Peyer's patch (tissue), 4 donors: Measurements from ENCODE around the gene DTWD2. TPM values are rescaled to one million over a fixed set of nuclear protein-coding genes. Genes with fewer than 3 reads are reported as not detected.

Source experiments
- DNase-seq, 3 donors: peaks; one replicate each; pipeline ENCODE4 v3.0.0-alpha.2; 2017 to 2019
- H3K27ac ChIP-seq, 4 donors: fragments of 200-600 bp; sonication (generic); one replicate each; pipeline ENCODE4 v1.5.1; 2016 to 2019
- H3K27me3 ChIP-seq, 2 donors: fragments of 200-600 bp; sonication (generic); one replicate each; pipeline ENCODE4 v1.5.1; 2019
- H3K36me3 ChIP-seq, 3 donors: fragments of 200-600 bp; sonication (generic); one replicate each; pipeline ENCODE4 v1.5.1; 2016 to 2019
- H3K4me1 ChIP-seq, 4 donors: fragments of 200-600 bp; sonication (generic); one replicate each; pipeline ENCODE4 v1.5.1; 2016 to 2019
- H3K4me3 ChIP-seq, 4 donors: fragments of 200-600 bp; sonication (generic); 1 replicate in 3 of 4; 2 replicates in 1 of 4; pipeline ENCODE4 v1.5.1; 2016 to 2019; ENCODE audit warnings: mild to moderate bottlenecking in 1 of 4
- H3K9me3 ChIP-seq, 4 donors: fragments of 200-600 bp; sonication (generic); one replicate each; pipeline ENCODE4 v1.5.1; 2016 to 2019; ENCODE audit warnings: mild to moderate bottlenecking in 1 of 4
- CTCF ChIP-seq, 6 experiments: fragments of 450-650 bp in 4 of 6; fragments of 200-600 bp in 2 of 6; sonication (generic) in 1 of 6; IDR thresholded peaks; one replicate each; pipeline ENCODE4 v1.5.1; 2017 to 2019; ENCODE audit warnings: antibody characterized with exemption in 6 of 6, mild to moderate bottlenecking in 3 of 6, moderate library complexity in 1 of 6
- POLR2A ChIP-seq, 2 donors: fragments of 450-650 bp; IDR thresholded peaks; one replicate each; pipeline ENCODE4 v1.5.1; 2017; ENCODE audit warnings: antibody characterized with exemption in 2 of 2, mild to moderate bottlenecking in 2 of 2, moderate library complexity in 2 of 2
- total RNA-seq, 4 donors: library from RNA; depleted of rRNA; stranded (reverse); fragments of >200 nt; gene quantifications; one replicate each; pipeline ENCODE4 v1.1.0, GENCODE V29; 2016

The DTWD2 gene
- total RNA-seq, 4 donors from 2014 or later: 9.9 to 15.6 (median 11.3) TPM

GRCh38 chr5:118933703-118934102 is 54.6 kb downstream of the DTWD2 start:
- TF ChIP-seq CTCF (IDR thresholded peaks at IDR 0.05) (no peak), POLR2A (IDR thresholded peaks at IDR 0.05) (no peak)
- Histone ChIP-seq H3K27ac (no peak overlapping the region), H3K36me3 (no peaks in the 10 kb centered on the region), H3K4me1 (no peaks in the 10 kb centered on the region), H3K27me3 (no peaks in the 10 kb centered on the region), H3K9me3 (no peaks in the 10 kb centered on the region), H3K4me3 (no peak overlapping the region)
- no peak for DNase-seq

- no peaks in the 10 kb centered on the region for H3K36me3 ChIP-seq
- H3K4me3 ChIP-seq: no peak overlapping the region
- no peaks in the 10 kb centered on the region for H3K4me1 ChIP-seq
- H3K27ac ChIP-seq: no peak overlapping the region
- DNase-seq: no peak
- H3K27me3 ChIP-seq: no peaks in the 10 kb centered on the region
- H3K9me3 ChIP-seq: no peaks in the 10 kb centered on the region
- TF ChIP-seq POLR2A (IDR thresholded peaks at IDR 0.05): no peak
- TF ChIP-seq CTCF (IDR thresholded peaks at IDR 0.05): no peak
Observed at GRCh38 chr5:118931564-118931963, 56.8 kb downstream of the DTWD2 start.

- no peak for DNase-seq
- no peak for TF ChIP-seq CTCF (IDR thresholded peaks at IDR 0.05)
- TF ChIP-seq POLR2A (IDR thresholded peaks at IDR 0.05): no peak
- H3K27ac ChIP-seq: no peak overlapping the region
- no peaks in the 10 kb centered on the region for H3K9me3 ChIP-seq
- H3K4me1 ChIP-seq: no peaks in the 10 kb centered on the region
- no peaks in the 10 kb centered on the region for H3K27me3 ChIP-seq
- no peaks in the 10 kb centered on the region for H3K36me3 ChIP-seq
- H3K4me3 ChIP-seq: no peak overlapping the region
Observed at GRCh38 chr5:118924006-118924389, 64.3 kb downstream of the DTWD2 start.

GRCh38 chr5:118923295-118924005 is 64.9 kb downstream of the DTWD2 start:
- no peak overlapping the region for H3K27ac ChIP-seq
- no peak overlapping the region for H3K4me3 ChIP-seq

GRCh38 chr5:118921866-118922265 is 66.5 kb downstream of the DTWD2 start:
- H3K27me3 ChIP-seq: no peaks in the 10 kb centered on the region
- H3K9me3 ChIP-seq: no peaks in the 10 kb centered on the region
- DNase-seq: no peak
- H3K4me3 ChIP-seq: no peak overlapping the region
- H3K4me1 ChIP-seq: no peaks in the 10 kb centered on the region
- H3K36me3 ChIP-seq: no peaks in the 10 kb centered on the region
- no peak overlapping the region for H3K27ac ChIP-seq
- TF ChIP-seq POLR2A (IDR thresholded peaks at IDR 0.05): no peak
- no peak for TF ChIP-seq CTCF (IDR thresholded peaks at IDR 0.05)

More at GRCh38 chr5:118923295-118924005, 64.9 kb downstream of the DTWD2 start:
- Histone ChIP-seq H3K4me1 (no peaks in the 10 kb centered on the region), H3K27me3 (no peaks in the 10 kb centered on the region), H3K36me3 (no peaks in the 10 kb centered on the region), H3K9me3 (no peaks in the 10 kb centered on the region)
- TF ChIP-seq CTCF (IDR thresholded peaks at IDR 0.05): no peak
- TF ChIP-seq POLR2A (IDR thresholded peaks at IDR 0.05): no peak
- no peak for DNase-seq
